GF-D8 (cell line): ENCODE data around the gene DLX3.
A peak's percentile ranks its signal among the peaks of the same experiment; 100 is the strongest.

Experiments
- DNase-seq: peaks from one replicate; lab custom pipeline; 2025; lab: John Stamatoyannopoulos, UW

The DLX3 gene

GRCh38 chr17:50023520-50023919 lies 28.5 kb upstream of the DLX3 start:
- DNase-seq, result no peak

- DNase-seq, result no peak
These were observed 27.6 kb upstream of the DLX3 start for GRCh38 chr17:50022463-50023130.

GRCh38 chr17:50021681-50022370 lies 26.8 kb upstream of the DLX3 start:
- DNase-seq, result no peak

- DNase-seq, result peak; percentile 17
These were observed 26.0 kb upstream of the DLX3 start for GRCh38 chr17:50020841-50021599.

GRCh38 chr17:50018909-50019308 lies 23.9 kb upstream of the DLX3 start:
- no peak for DNase-seq

- DNase-seq, result no peak
These were observed 20.1 kb upstream of the DLX3 start for GRCh38 chr17:50015146-50015545.

- no peak for DNase-seq
These were observed 19.6 kb upstream of the DLX3 start for GRCh38 chr17:50014471-50015088.

- DNase-seq, result no peak
These were observed 18.1 kb upstream of the DLX3 start for GRCh38 chr17:50013079-50013478.

GRCh38 chr17:50009282-50009681 lies 14.3 kb upstream of the DLX3 start:
- no peak for DNase-seq

- no peak for DNase-seq
These were observed 8.9 kb upstream of the DLX3 start for GRCh38 chr17:50003911-50004310.

- no peak for DNase-seq
These were observed 4.0 kb upstream of the DLX3 start for GRCh38 chr17:49998836-49999511.

- peak; percentile 4 for DNase-seq
These were observed 3.0 kb upstream of the DLX3 start for GRCh38 chr17:49997773-49998703.

- no peak for DNase-seq
These were observed 2.3 kb upstream of the DLX3 start for GRCh38 chr17:49997301-49997650.

- DNase-seq, result no peak
These were observed 1.7 kb upstream of the DLX3 start for GRCh38 chr17:49996495-49997300.

- DNase-seq, result no peak
These were observed 1.1 kb upstream of the DLX3 start for GRCh38 chr17:49996121-49996494.

- DNase-seq, result no peak
These were observed 654 bp downstream of the DLX3 start for GRCh38 chr17:49994085-49995054.

- no peak for DNase-seq
These were observed 1.5 kb downstream of the DLX3 start for GRCh38 chr17:49993423-49994060.

- DNase-seq, result no peak
These were observed 2.0 kb downstream of the DLX3 start for GRCh38 chr17:49992933-49993422.
